H9 (cell line): Measurements from ENCODE around the gene MAML3. TPM values are rescaled to one million over a fixed set of nuclear protein-coding genes. Genes with fewer than 3 reads are reported as not detected.

Source experiments
- DNase-seq: peaks from one replicate; pipeline ENCODE4 v3.0.0-alpha.2; 2017
- H2AFZ ChIP-seq: one replicate; pipeline ENCODE4 v1.6.1; 2013; ENCODE audit warnings: mild to moderate bottlenecking, low read length, control low read depth, moderate library complexity
- H2AK5ac ChIP-seq: 2 replicates; pipeline ENCODE4 v1.6.1; 2013; ENCODE audit warnings: low read length, control low read depth, mixed read lengths; ENCODE audit not compliant: insufficient read length
- H2BK120ac ChIP-seq: one replicate; pipeline ENCODE4 v1.6.1; 2013; ENCODE audit warnings: low read depth, mild to moderate bottlenecking, low read length, control low read depth, inconsistent platforms; ENCODE audit not compliant: poor library complexity, severe bottlenecking
- H2BK12ac ChIP-seq: 2 replicates; pipeline ENCODE4 v1.6.1; 2013; ENCODE audit warnings: low read length, control low read depth, mixed read lengths, low read depth; ENCODE audit not compliant: insufficient read length
- H2BK15ac ChIP-seq: 2 replicates; pipeline ENCODE4 v1.6.1; 2013; ENCODE audit warnings: low read depth, low read length, control low read depth
- H2BK20ac ChIP-seq: one replicate; pipeline ENCODE4 v1.6.1; 2013; ENCODE audit warnings: low read depth, mild to moderate bottlenecking, low read length, control low read depth, inconsistent platforms; ENCODE audit not compliant: poor library complexity, severe bottlenecking
- H2BK5ac ChIP-seq: 2 replicates; pipeline ENCODE4 v1.6.1; 2013; ENCODE audit warnings: low read length, control low read depth, mixed read lengths; ENCODE audit not compliant: insufficient read length
- H3K14ac ChIP-seq: 2 replicates; pipeline ENCODE4 v1.6.1; 2013; ENCODE audit warnings: low read length, control low read depth; ENCODE audit not compliant: insufficient read depth
- H3K18ac ChIP-seq: 2 replicates; pipeline ENCODE4 v1.6.1; 2013; ENCODE audit warnings: low read depth, mild to moderate bottlenecking, mixed read lengths, low read length, control low read depth; ENCODE audit not compliant: insufficient read length
- H3K23ac ChIP-seq: 2 replicates; pipeline ENCODE4 v1.6.1; 2013; ENCODE audit warnings: low read length, control low read depth, mixed read lengths, low read depth; ENCODE audit not compliant: insufficient read length
- H3K23me2 ChIP-seq: 2 replicates; pipeline ENCODE4 v1.6.1; 2013; ENCODE audit warnings: low read depth, mild to moderate bottlenecking, mixed read lengths, low read length, control low read depth; ENCODE audit not compliant: insufficient read length, poor library complexity, severe bottlenecking
- H3K27ac ChIP-seq: 2 replicates; pipeline ENCODE4 v1.5.1; 2013; ENCODE audit warnings: low read length, control low read depth, mixed read lengths, low read depth; ENCODE audit not compliant: insufficient read length
- H3K27me3 ChIP-seq: 2 replicates; pipeline ENCODE4 v1.6.1; 2013; ENCODE audit warnings: low read length, control low read depth, inconsistent platforms; ENCODE audit not compliant: insufficient read depth
- H3K4ac ChIP-seq: 2 replicates; pipeline ENCODE4 v1.6.1; 2013; ENCODE audit warnings: low read depth, mild to moderate bottlenecking, control low read depth, inconsistent platforms, low read length, moderate library complexity
- H3K4me1 ChIP-seq: 2 replicates; pipeline ENCODE4 v1.6.1; 2013; ENCODE audit warnings: low read length, control low read depth, inconsistent platforms; ENCODE audit not compliant: insufficient read depth
- H3K4me2 ChIP-seq: 2 replicates; pipeline ENCODE4 v1.6.1; 2013; ENCODE audit warnings: low read length, control low read depth, mixed read lengths; ENCODE audit not compliant: insufficient read length, insufficient read depth
- H3K56ac ChIP-seq: 2 replicates; pipeline ENCODE4 v1.6.1; 2013; ENCODE audit warnings: low read depth, mild to moderate bottlenecking, mixed read lengths, low read length, control low read depth; ENCODE audit not compliant: insufficient read length
- H3K79me1 ChIP-seq: 2 replicates; pipeline ENCODE4 v1.6.1; 2013; ENCODE audit warnings: low read depth, mild to moderate bottlenecking, moderate library complexity, low read length, control low read depth, inconsistent platforms; ENCODE audit not compliant: insufficient read depth, poor library complexity, severe bottlenecking
- H3K79me2 ChIP-seq: 2 replicates; pipeline ENCODE4 v1.6.1; 2013; ENCODE audit warnings: low read length, control low read depth, inconsistent platforms; ENCODE audit not compliant: insufficient read depth
- H3K9ac ChIP-seq: 2 replicates; pipeline ENCODE4 v1.6.1; 2013; ENCODE audit warnings: low read length, control low read depth, mixed read lengths; ENCODE audit not compliant: insufficient read length; ENCODE audit errors: extremely low read depth
- H3K9me3 ChIP-seq: one replicate; pipeline ENCODE4 v1.6.1; 2013; ENCODE audit warnings: low read depth, low read length, inconsistent platforms; ENCODE audit not compliant: control insufficient read depth
- H3T11ph ChIP-seq: one replicate; pipeline ENCODE4 v1.6.1; 2013; ENCODE audit warnings: mild to moderate bottlenecking, low read length, control low read depth, inconsistent platforms
- H4K20me1 ChIP-seq: one replicate; pipeline ENCODE4 v1.6.1; 2013; ENCODE audit not compliant: control insufficient read depth, insufficient read length, insufficient read depth
- H4K5ac ChIP-seq: 2 replicates; pipeline ENCODE4 v1.6.1; 2013; ENCODE audit warnings: low read depth, mild to moderate bottlenecking, mixed read lengths, low read length, control low read depth; ENCODE audit not compliant: insufficient read length
- H4K8ac ChIP-seq: replicated peaks from 2 replicates; pipeline ENCODE4 v1.6.1; 2013; ENCODE audit warnings: low read length, control low read depth, mixed read lengths, low read depth; ENCODE audit not compliant: insufficient read length
- H4K91ac ChIP-seq: 2 replicates; pipeline ENCODE4 v1.6.1; 2013; ENCODE audit warnings: low read depth, mild to moderate bottlenecking, moderate library complexity, mixed read lengths, low read length, control low read depth; ENCODE audit not compliant: insufficient read length
- H3K27ac Mint-ChIP-seq, 3 experiments: 2 replicates in 2 of 3; 3 replicates in 1 of 3; pipeline ENCODE4 v1.8.0; 2020 to 2021; ENCODE audit warnings: mixed read lengths in 3 of 3, mild to moderate bottlenecking in 1 of 3, moderate library complexity in 1 of 3
- H3K27me3 Mint-ChIP-seq: 2 replicates; pipeline ENCODE4 v1.8.0; 2021; ENCODE audit warnings: low read depth, mild to moderate bottlenecking, moderate library complexity, mixed read lengths
- H3K36me3 Mint-ChIP-seq, 3 experiments: 2 replicates in 2 of 3; 3 replicates in 1 of 3; pipeline ENCODE4 v1.8.0; 2020 to 2021; ENCODE audit warnings: low read depth in 3 of 3, mixed read lengths in 3 of 3; ENCODE audit not compliant: insufficient read depth in 1 of 3
- H3K4me1 Mint-ChIP-seq, 2 experiments: 2 replicates each; pipeline ENCODE4 v1.8.0; 2020; ENCODE audit warnings: mixed read lengths in 2 of 2
- H3K4me3 Mint-ChIP-seq, 2 experiments: 2 replicates in 1 of 2; 3 replicates in 1 of 2; pipeline ENCODE4 v1.8.0; 2020 to 2021; ENCODE audit warnings: mild to moderate bottlenecking in 2 of 2, mixed read lengths in 2 of 2, moderate library complexity in 1 of 2
- H3K9me3 Mint-ChIP-seq, 2 experiments: 2 replicates in 1 of 2; 3 replicates in 1 of 2; pipeline ENCODE4 v1.8.0; 2020; ENCODE audit warnings: mild to moderate bottlenecking in 2 of 2, mixed read lengths in 2 of 2, moderate library complexity in 1 of 2
- CTCF ChIP-seq: fragments of 200-600 bp; sonication (generic); conservative IDR thresholded peaks from 3 replicates; pipeline ENCODE4 v1.8.0; 2021; ENCODE audit warnings: antibody characterized with exemption, mild to moderate bottlenecking
- WGBS: extraction: QIAGEN DNeasy Blood & Tissue Kit; methylation state at CpG from one replicate; pipeline ENCODE4 v1.1.7; 2013; ENCODE audit warnings: missing lambda C conversion rate, low lambda C conversion rate, mixed read lengths; ENCODE audit not compliant: insufficient read length; ENCODE audit errors: extremely low coverage; 5-methylcytosine and 5-hydroxymethylcytosine counted together
- total RNA-seq: library from RNA; stranded (reverse); gene quantifications from 2 replicates; pipeline ENCODE4 v1.2.1, GENCODE V29; 2021

MAML3 gene
- total RNA-seq, 1 experiment from 2014 or later, result 3.9 TPM

- no peaks in the 10 kb centered on the region for H3K36me3 Mint-ChIP-seq
- no peaks in the 10 kb centered on the region for H3K4me1 ChIP-seq
- no peak overlapping the region for H3K27ac Mint-ChIP-seq
- no peak overlapping the region for H2AFZ ChIP-seq
- H3K23ac ChIP-seq, result no peak overlapping the region
- no peak overlapping the region for H3K4me2 ChIP-seq
- no peak overlapping the region for H3K4ac ChIP-seq
- no peak overlapping the region for H3K9ac ChIP-seq
- no peak overlapping the region for H2AK5ac ChIP-seq
- no peaks in the 10 kb centered on the region for H4K20me1 ChIP-seq
- no peak overlapping the region for H4K8ac ChIP-seq
- no peak overlapping the region for H3K14ac ChIP-seq
- H2BK120ac ChIP-seq, result no peak overlapping the region
- TF ChIP-seq CTCF, result no peak
- no peak overlapping the region for H2BK15ac ChIP-seq
- no peaks in the 10 kb centered on the region for H3K79me1 ChIP-seq
- no peak overlapping the region for H4K91ac ChIP-seq
- no peak overlapping the region for H2BK20ac ChIP-seq
- WGBS, result no CpG with 5 or more reads among the region's 1 CpG
- H3K27me3 ChIP-seq, result no peaks in the 10 kb centered on the region
- H4K5ac ChIP-seq, result no peak overlapping the region
- H3K4me1 Mint-ChIP-seq, result no peaks in the 10 kb centered on the region
- H3T11ph ChIP-seq, result no peak overlapping the region
- H3K4me3 Mint-ChIP-seq, result no peak overlapping the region
- H3K56ac ChIP-seq, result no peak overlapping the region
- H3K18ac ChIP-seq, result no peak overlapping the region
- H3K79me2 ChIP-seq, result no peaks in the 10 kb centered on the region
- no peaks in the 10 kb centered on the region; the same call in none of the 2 replicates for H3K27me3 Mint-ChIP-seq
- no peaks in the 10 kb centered on the region for H3K23me2 ChIP-seq
- no peaks in the 10 kb centered on the region for H3K9me3 ChIP-seq
- peaks cover 4% of the 10 kb centered on the region in 2 experiments; a peak in 3 of 5 replicates for H3K9me3 Mint-ChIP-seq
- no peak for DNase-seq
- no peak overlapping the region for H2BK5ac ChIP-seq
- no peak overlapping the region for H3K27ac ChIP-seq
- H2BK12ac ChIP-seq, result no peak overlapping the region
Observed at GRCh38 chr4:140198942-140199341, 45.0 kb upstream of the MAML3 start.
